Retinal pigment epithelial cell (primary cell): ENCODE data around the gene DDX3X.

Source experiments
- DNase-seq: peaks from one replicate; pipeline ENCODE4 v3.0.0-alpha.2; 2010; ENCODE audit warnings: low read depth
- H3K4me3 ChIP-seq: 2 replicates; pipeline ENCODE4 v1.5.1; 2011; ENCODE audit warnings: mild to moderate bottlenecking, low read length, control low read depth, moderate library complexity
- CTCF ChIP-seq: conservative IDR thresholded peaks from 2 replicates; pipeline ENCODE4 v1.5.1; 2011; ENCODE audit warnings: low read depth, low read length, control low read depth, inconsistent platforms

Gene DDX3X

DNA sequence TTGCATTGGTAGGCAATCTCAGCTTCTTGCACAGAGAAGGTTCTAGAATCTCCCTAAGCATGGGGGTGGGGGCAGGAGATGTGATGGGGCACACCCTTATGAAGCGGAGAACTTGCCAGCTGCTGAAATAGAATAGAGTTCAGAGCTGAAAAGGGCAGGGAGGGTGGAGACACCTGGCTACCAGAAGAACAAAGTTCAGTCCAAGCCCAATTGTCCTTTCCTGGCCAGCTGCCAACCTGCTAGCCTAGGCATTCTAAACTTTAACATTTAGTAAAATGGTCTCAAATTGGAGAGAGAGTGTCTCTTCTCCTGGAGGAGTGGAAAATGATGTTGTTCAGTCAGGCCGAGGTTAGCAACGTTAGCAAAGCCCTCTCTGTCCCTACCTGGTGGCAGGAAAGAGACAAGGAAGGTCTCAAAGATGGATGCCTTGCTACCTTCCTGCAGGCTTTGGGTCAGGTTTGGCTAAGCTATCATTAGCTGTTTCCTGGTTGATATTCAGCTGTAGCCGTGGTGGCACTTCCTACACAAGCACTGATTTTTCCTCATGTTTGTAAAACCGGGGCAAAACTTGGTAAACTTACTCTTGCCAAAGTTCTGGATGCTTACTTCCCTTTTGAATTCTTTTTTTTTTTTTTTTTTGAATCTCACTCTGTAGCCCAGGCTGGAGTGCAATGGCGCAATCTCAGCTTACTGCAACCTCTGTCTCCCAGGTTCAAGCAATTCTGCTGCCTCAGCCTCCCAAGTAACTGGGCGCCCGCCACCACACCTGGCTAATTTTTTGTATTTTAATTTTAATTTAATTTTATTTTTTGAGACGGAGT lies 78.5 kb downstream of the DDX3X start:
- no peak overlapping the region for H3K4me3 ChIP-seq
- DNase-seq, result no peak
- TF ChIP-seq CTCF, result no peak
